Measurements from ENCODE around the gene ERCC6L2. TPM values are rescaled to one million over a fixed set of nuclear protein-coding genes. Genes with fewer than 3 reads are reported as not detected.

Gene ERCC6L2
- total and polyA plus RNA-seq, 2 of the 4 experiments (the other 2 are of a cell fraction) = 13.0 to 67.6 TPM

GRCh38 chr9:96004379-96004778 is 128.9 kb downstream of the ERCC6L2 start:
- Histone ChIP-seq H3K18ac (ENCODE audit: low read depth, low read length) (no peak overlapping the region), H3K79me1 (ENCODE audit: low read depth in 1 of 2, low read length in 2 of 2) (no peaks in the 10 kb centered on the region), H3K14ac (replicated peaks; ENCODE audit: low read depth, low read length) (no peak overlapping the region), H3K27me3 (ENCODE audit: control insufficient read depth, insufficient read depth, low read length) (no peaks in the 10 kb centered on the region), H4K5ac (ENCODE audit: low read depth, low read length) (no peak overlapping the region), H3K4me3 (ENCODE audit: insufficient read depth, low read depth, low read length) (no peak overlapping the region), H2AK5ac (ENCODE audit: low read depth, low read length) (no peak overlapping the region), H2BK120ac (ENCODE audit: low read depth, low read length) (no peak overlapping the region), H2BK20ac (ENCODE audit: low read depth, low read length) (no peak overlapping the region), H2BK15ac (ENCODE audit: low read depth, low read length) (no peak overlapping the region), H4K20me1 (ENCODE audit: insufficient read depth, low read length) (no peaks in the 10 kb centered on the region), H3K27ac (ENCODE audit: insufficient read depth, low read length) (no peak overlapping the region), H3K4ac (ENCODE audit: low read depth, low read length) (no peak overlapping the region), H2AFZ (replicated peaks; ENCODE audit: low read length, poor library complexity) (no peak overlapping the region), H3K4me1 (ENCODE audit: control insufficient read depth, insufficient read depth, low read length) (peaks cover 7% of the 10 kb centered on the region), H3K9ac (ENCODE audit: low read depth, low read length) (no peak overlapping the region), H3K4me2 (ENCODE audit: low read depth, low read length) (no peak overlapping the region), H4K8ac (ENCODE audit: low read depth in 2 of 2, low read length in 2 of 2) (no peak overlapping the region), H3K36me3 (ENCODE audit: control insufficient read depth, insufficient read depth, low read length) (peaks cover 8% of the 10 kb centered on the region), H3K23ac (ENCODE audit: low read depth, low read length) (no peak overlapping the region), H2BK5ac (ENCODE audit: low read depth, low read length, poor library complexity, severe bottlenecking) (no peak overlapping the region), H2AK9ac (replicated peaks; ENCODE audit: low read depth, low read length, poor library complexity) (no peak overlapping the region), H3K9me1 (ENCODE audit: insufficient read depth, low read length) (peaks cover 4% of the 10 kb centered on the region; the same call in 1 of the 2 replicates), H3K9me3 (ENCODE audit: control insufficient read depth, insufficient read depth, low read length) (no peaks in the 10 kb centered on the region), H3K56ac (ENCODE audit: extremely low read depth, insufficient read depth, low read length) (no peak overlapping the region), H4K91ac (ENCODE audit: insufficient read depth, low read depth, low read length) (no peak overlapping the region)
- dilution Hi-C loops (cut with HindIII; ENCODE audit: low sequenced_read_pairs, unreplicated experiment) = no loop called here
- in situ Hi-C loops (cut with MboI; ENCODE audit: low sequenced_read_pairs) = no loop called here
- intact Hi-C loops (cut with micrococcal nuclease) = no loop called here
- ChIA-PET POLR2A (ENCODE audit: unreplicated experiment) (no interaction called here), CTCF (no interaction called here)
- WGBS, 2 experiments (ENCODE audit: extremely low coverage in 2 of 2, insufficient read length in 1 of 2) = no CpG with 5 or more reads among the region's 2 CpGs
- DNase-seq (no peak), ATAC-seq (ENCODE audit: low read depth) (no peak)
- TF ChIP-seq MAFK (IDR thresholded peaks at IDR 0.05; ENCODE audit: low read depth, low read length) (no peak), ELK1 (IDR thresholded peaks at IDR 0.05; ENCODE audit: borderline replicate concordance, low read depth, low read length) (no peak)
- BruUV-seq (replicated peaks) = no TSS peak
